ENCODE measurements around the gene DTD1.

- TF ChIP-seq ZNF33A (CRISPR knock-in tag; IDR thresholded peaks at IDR 0.05; ENCODE audit: borderline replicate concordance) (no peak), ESRRA (CRISPR knock-in tag; IDR thresholded peaks at IDR 0.05; ENCODE audit: low read depth) (no peak), MAFK (conservative IDR thresholded peaks at IDR 0.05 in 1 of 2, IDR thresholded peaks at IDR 0.05 in 1 of 2; ENCODE audit: low read length in 2 of 2) (no peak), ZNF710 (CRISPR knock-in tag; IDR thresholded peaks at IDR 0.05; ENCODE audit: borderline replicate concordance) (no peak), PPARG (CRISPR knock-in tag; conservative IDR thresholded peaks at IDR 0.05) (no peak), ZFP1 (CRISPR knock-in tag; IDR thresholded peaks at IDR 0.05) (no peak), YY1 (IDR thresholded peaks at IDR 0.05; ENCODE audit: insufficient read depth, insufficient replicate concordance, low read depth, low read length) (no peak), ELF4 (CRISPR knock-in tag; IDR thresholded peaks at IDR 0.05; ENCODE audit: borderline replicate concordance) (no peak), SUZ12 (IDR thresholded peaks at IDR 0.05; ENCODE audit: low read depth, low read length) (no peak)
- TF ChIP-seq, protein P1, sequence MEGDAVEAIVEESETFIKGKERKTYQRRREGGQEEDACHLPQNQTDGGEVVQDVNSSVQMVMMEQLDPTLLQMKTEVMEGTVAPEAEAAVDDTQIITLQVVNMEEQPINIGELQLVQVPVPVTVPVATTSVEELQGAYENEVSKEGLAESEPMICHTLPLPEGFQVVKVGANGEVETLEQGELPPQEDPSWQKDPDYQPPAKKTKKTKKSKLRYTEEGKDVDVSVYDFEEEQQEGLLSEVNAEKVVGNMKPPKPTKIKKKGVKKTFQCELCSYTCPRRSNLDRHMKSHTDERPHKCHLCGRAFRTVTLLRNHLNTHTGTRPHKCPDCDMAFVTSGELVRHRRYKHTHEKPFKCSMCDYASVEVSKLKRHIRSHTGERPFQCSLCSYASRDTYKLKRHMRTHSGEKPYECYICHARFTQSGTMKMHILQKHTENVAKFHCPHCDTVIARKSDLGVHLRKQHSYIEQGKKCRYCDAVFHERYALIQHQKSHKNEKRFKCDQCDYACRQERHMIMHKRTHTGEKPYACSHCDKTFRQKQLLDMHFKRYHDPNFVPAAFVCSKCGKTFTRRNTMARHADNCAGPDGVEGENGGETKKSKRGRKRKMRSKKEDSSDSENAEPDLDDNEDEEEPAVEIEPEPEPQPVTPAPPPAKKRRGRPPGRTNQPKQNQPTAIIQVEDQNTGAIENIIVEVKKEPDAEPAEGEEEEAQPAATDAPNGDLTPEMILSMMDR (CRISPR knock-in tag; IDR thresholded peaks at IDR 0.05) = no peak
Observed at GRCh38 chr20:18790787-18791186, 202.9 kb downstream of the DTD1 start.
